HG03354 (cell line): ENCODE data around the gene GNG7.
"Not testable (repeated sequence)": the region's sequence is repeated elsewhere in the genome, so short reads cannot be mapped to it uniquely, and the experiment has no call there.

Source experiments
- ATAC-seq: cut with Tn5 transposase; IDR thresholded peaks from one replicate; pipeline ENCODE4 v1.9.1; 2021; ENCODE audit warnings: mild to moderate bottlenecking; ENCODE audit not compliant: unreplicated experiment, poor library complexity, severe bottlenecking

Gene GNG7

GRCh38 chr19:2567580-2567979 is 134.9 kb downstream of the GNG7 start:
- no peak for ATAC-seq

- not testable (repeated sequence) for ATAC-seq
Observed at GRCh38 chr19:2563546-2563945, 138.9 kb downstream of the GNG7 start.

- ATAC-seq: peak; percentile 79
Observed at GRCh38 chr19:2561895-2562294, 140.6 kb downstream of the GNG7 start.

GRCh38 chr19:2561221-2561620 is 141.3 kb downstream of the GNG7 start:
- ATAC-seq: no peak

GRCh38 chr19:2560369-2560768 is 142.1 kb downstream of the GNG7 start:
- no peak for ATAC-seq

- ATAC-seq: no peak
Observed at GRCh38 chr19:2558543-2558942, 144.0 kb downstream of the GNG7 start.

GRCh38 chr19:2558131-2558530 is 144.4 kb downstream of the GNG7 start:
- ATAC-seq: not testable (repeated sequence)

GRCh38 chr19:2557093-2557440 is 145.4 kb downstream of the GNG7 start:
- no peak for ATAC-seq

GRCh38 chr19:2556221-2557092 is 146.0 kb downstream of the GNG7 start:
- ATAC-seq: no peak

GRCh38 chr19:2555422-2556220 is 146.9 kb downstream of the GNG7 start:
- no peak for ATAC-seq

GRCh38 chr19:2554856-2555255 is 147.6 kb downstream of the GNG7 start:
- ATAC-seq: no peak

- ATAC-seq: no peak
Observed at GRCh38 chr19:2553510-2553909, 149.0 kb downstream of the GNG7 start.

- ATAC-seq: peak; percentile 74
Observed at GRCh38 chr19:2552859-2553258, 149.6 kb downstream of the GNG7 start.

- ATAC-seq: no peak
Observed at GRCh38 chr19:2551864-2552185, 150.7 kb downstream of the GNG7 start.

GRCh38 chr19:2551172-2551863 is 151.2 kb downstream of the GNG7 start:
- no peak for ATAC-seq

- no peak for ATAC-seq
Observed at GRCh38 chr19:2550431-2551171, 151.9 kb downstream of the GNG7 start.

GRCh38 chr19:2549701-2550191 is 152.7 kb downstream of the GNG7 start:
- ATAC-seq: no peak

- no peak for ATAC-seq
Observed at GRCh38 chr19:2548966-2549365, 153.5 kb downstream of the GNG7 start.

GRCh38 chr19:2547721-2548120 is 154.8 kb downstream of the GNG7 start:
- no peak for ATAC-seq
